HCT116 (cell line): Measurements from ENCODE around the gene HEMK1. TPM values are rescaled to one million over a fixed set of nuclear protein-coding genes. Genes with fewer than 3 reads are reported as not detected.

ENCODE experiments used
- ATAC-seq: fragments of 200-7000 bp; cut with Tn5 transposase; 2 replicates; pipeline ENCODE4 v1.9.1; 2020; ENCODE audit warnings: mild to moderate bottlenecking, moderate library complexity
- BruUV-seq: library from RNA; stranded (reverse); fragments of 400-500 nt; replicated peaks from 2 replicates; lab custom pipeline; 2021; lab: Mats Ljungman, UMichigan
- CTCF ChIA-PET: fragments of 300-600 bp; sonication (Branson Sonifier 250); formaldehyde crosslinking; loops from one replicate; lab custom pipeline; 2021; ENCODE audit warnings: antibody characterized with exemption; lab: Charles Lee
- POLR2A ChIA-PET: fragments of 300-600, 350-600 bp; sonication (Branson Sonifier 250); formaldehyde crosslinking; loops from one replicate; lab custom pipeline; 2021; ENCODE audit warnings: antibody characterized with exemption; lab: Charles Lee
- RAD21 ChIA-PET, 2 experiments: fragments of 300-600 bp; sonication (Branson Sonifier 250); formaldehyde crosslinking; loops; one replicate each; lab custom pipeline; 2023; ENCODE audit warnings: low total read pairs in 2 of 2; ENCODE audit not compliant: uncharacterized antibody in 2 of 2, unreplicated experiment in 2 of 2, low non-redundant PET in 1 of 2; lab: Charles Lee
- DNase-seq: peaks from one replicate; pipeline ENCODE4 v3.0.0-alpha.2; 2010; ENCODE audit warnings: low read depth, low spot score
- H2AFZ ChIP-seq: fragments of 200-600 bp; shearing (Covaris generic), sonication (generic); 2 replicates; pipeline ENCODE4 v1.6.1; 2017; ENCODE audit warnings: low read depth, mixed run types, mixed read lengths, antibody characterized with exemption, low read length; ENCODE audit not compliant: poor library complexity, severe bottlenecking
- H3K27ac ChIP-seq: 2 replicates; pipeline ENCODE4 v1.5.1; 2012; ENCODE audit warnings: low read depth, low read length
- H3K27me3 ChIP-seq: fragments of 200-600 bp; sonication (generic); 2 replicates; pipeline ENCODE4 v1.6.1; 2016; ENCODE audit warnings: mixed run types, low read length, mixed read lengths; ENCODE audit not compliant: insufficient read depth
- H3K36me3 ChIP-seq, 2 experiments: fragments of 200-500 bp in 1 of 2; fragments of 200-600 bp in 1 of 2; sonication (Bioruptor generic) in 1 of 2; sonication (generic) in 1 of 2; 2 replicates each; pipeline versions ENCODE4 v1.5.1 to v1.6.1; 2014 to 2016; ENCODE audit warnings: low read length in 2 of 2, inconsistent platforms in 1 of 2, mixed read lengths in 1 of 2, mixed run types in 1 of 2; ENCODE audit not compliant: insufficient read depth in 2 of 2, control insufficient read depth in 1 of 2
- H3K4me1 ChIP-seq, 2 experiments: fragments of 200-600 bp in 1 of 2; sonication (generic) in 1 of 2; 2 replicates each; pipeline versions ENCODE4 v1.5.1 to v1.6.1; 2012 to 2017; ENCODE audit warnings: low read length in 2 of 2, inconsistent platforms in 1 of 2, mild to moderate bottlenecking in 1 of 2, mixed read lengths in 1 of 2, mixed run types in 1 of 2, moderate library complexity in 1 of 2; ENCODE audit not compliant: insufficient read depth in 2 of 2, control insufficient read depth in 1 of 2
- H3K4me2 ChIP-seq: fragments of 200-600 bp; sonication (generic); 2 replicates; pipeline ENCODE4 v1.6.1; 2017; ENCODE audit warnings: mixed run types, low read length, mixed read lengths
- H3K4me3 ChIP-seq, 2 experiments: fragments of 200-600 bp in 1 of 2; sonication (generic) in 1 of 2; replicated peaks in 1 of 2; 2 replicates each; pipeline ENCODE4 v1.5.1; 2011 to 2016; ENCODE audit warnings: low read length in 2 of 2, control low read depth in 1 of 2, low read depth in 1 of 2, mild to moderate bottlenecking in 1 of 2, mixed read lengths in 1 of 2, mixed run types in 1 of 2
- H3K79me2 ChIP-seq: fragments of 200-600 bp; sonication (generic); 2 replicates; pipeline ENCODE4 v1.6.1; 2017; ENCODE audit warnings: mild to moderate bottlenecking, mixed run types, low read length, moderate library complexity, mixed read lengths; ENCODE audit not compliant: insufficient read depth
- H3K9ac ChIP-seq: fragments of 200-600 bp; sonication (generic); 2 replicates; pipeline ENCODE4 v1.6.1; 2016; ENCODE audit warnings: low read length, mixed read lengths
- H3K9me2 ChIP-seq: fragments of 200-600 bp; sonication (generic), shearing (Covaris generic); 2 replicates; pipeline ENCODE4 v1.6.1; 2017; ENCODE audit warnings: mixed run types, mild to moderate bottlenecking, moderate library complexity; ENCODE audit not compliant: insufficient read depth
- H3K9me3 ChIP-seq, 2 experiments: fragments of 200-500 bp in 1 of 2; fragments of 200-600 bp in 1 of 2; sonication (Bioruptor generic) in 1 of 2; sonication (generic) in 1 of 2; 2 replicates each; pipeline ENCODE4 v1.6.1; 2014 to 2017; ENCODE audit warnings: low read length in 2 of 2, mixed read lengths in 2 of 2, inconsistent platforms in 1 of 2, low read depth in 1 of 2, mild to moderate bottlenecking in 1 of 2, mixed run types in 1 of 2, moderate library complexity in 1 of 2; ENCODE audit not compliant: control insufficient read depth in 1 of 2, insufficient read depth in 1 of 2
- H4K20me1 ChIP-seq: fragments of 200-600 bp; sonication (generic), shearing (Covaris generic); 2 replicates; pipeline ENCODE4 v1.6.1; 2017; ENCODE audit warnings: mixed run types, mild to moderate bottlenecking, moderate library complexity; ENCODE audit not compliant: insufficient read depth
- ATF3 ChIP-seq: IDR thresholded peaks from 2 replicates; pipeline ENCODE4 v1.6.1; 2012
- CBX3 ChIP-seq: IDR thresholded peaks from 2 replicates; pipeline ENCODE4 v1.6.1; 2012; ENCODE audit warnings: low read depth
- CEBPB ChIP-seq: IDR thresholded peaks from 2 replicates; pipeline ENCODE4 v1.6.1; 2012; ENCODE audit warnings: low read depth
- ELF1 ChIP-seq: IDR thresholded peaks from 2 replicates; pipeline ENCODE4 v1.6.1; 2012; ENCODE audit warnings: low read depth, borderline replicate concordance
- EZH2 ChIP-seq: fragments of 200-600 bp; sonication (generic); IDR thresholded peaks from 2 replicates; pipeline ENCODE4 v1.6.1; 2017; ENCODE audit warnings: antibody characterized with exemption, mixed run types
- EZH2phosphoT487 ChIP-seq: fragments of 200-600 bp; IDR thresholded peaks from 2 replicates; pipeline ENCODE4 v1.6.1; 2018; ENCODE audit warnings: antibody characterized with exemption, borderline replicate concordance
- FOSL1 ChIP-seq: IDR thresholded peaks from 2 replicates; pipeline ENCODE4 v1.6.1; 2012; ENCODE audit warnings: low read depth
- JUND ChIP-seq: IDR thresholded peaks from 2 replicates; pipeline ENCODE4 v1.6.1; 2012
- MAX ChIP-seq: IDR thresholded peaks from 2 replicates; pipeline ENCODE4 v1.6.1; 2012
- POLR2AphosphoS5 ChIP-seq: IDR thresholded peaks from 2 replicates; pipeline ENCODE4 v1.6.1; 2011; ENCODE audit warnings: mild to moderate bottlenecking, low read depth, low read length, moderate library complexity
- RAD21 ChIP-seq: IDR thresholded peaks from 2 replicates; pipeline ENCODE4 v1.6.1; 2012; ENCODE audit warnings: low read depth, mild to moderate bottlenecking
- REST ChIP-seq: IDR thresholded peaks from 2 replicates; pipeline ENCODE4 v1.6.1; 2012; ENCODE audit warnings: low read depth
- SP1 ChIP-seq: IDR thresholded peaks from 2 replicates; pipeline ENCODE4 v1.6.1; 2012; ENCODE audit warnings: low read depth
- SRF ChIP-seq: IDR thresholded peaks from 2 replicates; pipeline ENCODE4 v1.6.1; 2012; ENCODE audit warnings: low read depth
- ZFX ChIP-seq: fragments of 450-650 bp; IDR thresholded peaks from 2 replicates; pipeline ENCODE4 v1.6.1; 2017
- ZNF274 ChIP-seq: fragments of 200-500 bp; sonication (Bioruptor generic); IDR thresholded peaks from 2 replicates; pipeline ENCODE4 v1.6.1; 2014; ENCODE audit warnings: mild to moderate bottlenecking, low read depth, low read length, inconsistent platforms
- intact Hi-C: fragments of 100-400 bp; cut with micrococcal nuclease; formaldehyde crosslinking; loops from 2 replicates; pipeline ENCODE4 v1.10.0; 2022
- total RNA-seq: library from RNA; stranded (reverse); gene quantifications from one replicate; pipeline ENCODE4 v1.2.1, GENCODE V29; 2021; ENCODE audit not compliant: unreplicated experiment

HEMK1 gene
- total RNA-seq, 1 experiment from 2014 or later, result 20.5 TPM

- peaks cover 9% of the 10 kb centered on the region; the same call in 1 of the 2 replicates for H3K79me2 ChIP-seq
- H3K4me2 ChIP-seq, result no peak overlapping the region
- no peaks in the 10 kb centered on the region for H4K20me1 ChIP-seq
- no peaks in the 10 kb centered on the region for H3K9me3 ChIP-seq
- BruUV-seq, result no TSS peak
- intact Hi-C loops, result loop anchor here (1.0 to 5.0 kb wide), 3 partner anchors 28 to 814 kb away; partner anchors contain the start of gene MANF
- H3K4me1 ChIP-seq, result peaks cover 9 to 26% of the 10 kb centered on the region in 2 experiments
- no peak overlapping the region for H2AFZ ChIP-seq
- H3K27me3 ChIP-seq, result no peaks in the 10 kb centered on the region
- H3K36me3 ChIP-seq, result no peaks in the 10 kb centered on the region; a peak in 1 of 4 replicates
- RAD21 ChIA-PET, result interaction anchor here (0.9 to 1.6 kb wide), 2 partner anchors 20 to 39 kb away, joined by 3 to 5 read pairs; partner anchors contain the start of gene CISH (in 1 of the 2)
- DNase-seq, result no peak
- no peak overlapping the region for H3K9ac ChIP-seq
- no peak for ATAC-seq
- H3K27ac ChIP-seq, result no peak overlapping the region
- POLR2A ChIA-PET, result interaction anchor here (0.8 kb wide), 1 partner anchor 39 kb away, joined by 3 read pairs; the partner anchor contains the start of gene CISH
- no peak overlapping the region for H3K4me3 ChIP-seq
- CTCF ChIA-PET, result interaction anchor here (1.0 to 1.1 kb wide), 2 partner anchors 19 to 39 kb away, joined by 3 to 7 read pairs; partner anchors contain the start of gene CISH
- TF ChIP-seq CBX3, result no peak
- no peak for TF ChIP-seq ZNF274
- TF ChIP-seq EZH2phosphoT487, result no peak
- TF ChIP-seq MAX, result no peak
- no peak for TF ChIP-seq EZH2
- TF ChIP-seq ZFX, result no peak
- TF ChIP-seq ELF1, result no peak
- TF ChIP-seq POLR2AphosphoS5, result no peak
- no peak for TF ChIP-seq JUND
- TF ChIP-seq SRF, result no peak
- TF ChIP-seq REST, result no peak
- no peak for TF ChIP-seq FOSL1
- no peak for TF ChIP-seq RAD21
- TF ChIP-seq SP1, result no peak
- no peak for TF ChIP-seq CEBPB
- TF ChIP-seq ATF3, result no peak
- TF ChIP-seq, all 23 proteins: peak for 0
- H3K9me2 ChIP-seq, result no peaks in the 10 kb centered on the region
Measured at GRCh38 chr3:50572801-50573371, 3.6 kb downstream of the HEMK1 start.
